Tibial nerve (tissue), 3 donors: ENCODE data around the gene SULF2.

Experiments
- POLR2A ChIP-seq, 2 donors: fragments of 450-650 bp; IDR thresholded peaks; one replicate each; pipeline ENCODE4 v1.6.1; 2017; ENCODE audit warnings: antibody characterized with exemption in 2 of 2, mild to moderate bottlenecking in 2 of 2, moderate library complexity in 2 of 2
- TF ChIP-seq, protein P1 (sequence below), 5 experiments: fragments of 200-600 bp in 3 of 5; fragments of 450-650 bp in 2 of 5; sonication (generic) in 3 of 5; IDR thresholded peaks; one replicate each; pipeline ENCODE4 v1.5.1; 2016 to 2019; ENCODE audit warnings: antibody characterized with exemption in 5 of 5, mild to moderate bottlenecking in 3 of 5, moderate library complexity in 2 of 5

DNA sequence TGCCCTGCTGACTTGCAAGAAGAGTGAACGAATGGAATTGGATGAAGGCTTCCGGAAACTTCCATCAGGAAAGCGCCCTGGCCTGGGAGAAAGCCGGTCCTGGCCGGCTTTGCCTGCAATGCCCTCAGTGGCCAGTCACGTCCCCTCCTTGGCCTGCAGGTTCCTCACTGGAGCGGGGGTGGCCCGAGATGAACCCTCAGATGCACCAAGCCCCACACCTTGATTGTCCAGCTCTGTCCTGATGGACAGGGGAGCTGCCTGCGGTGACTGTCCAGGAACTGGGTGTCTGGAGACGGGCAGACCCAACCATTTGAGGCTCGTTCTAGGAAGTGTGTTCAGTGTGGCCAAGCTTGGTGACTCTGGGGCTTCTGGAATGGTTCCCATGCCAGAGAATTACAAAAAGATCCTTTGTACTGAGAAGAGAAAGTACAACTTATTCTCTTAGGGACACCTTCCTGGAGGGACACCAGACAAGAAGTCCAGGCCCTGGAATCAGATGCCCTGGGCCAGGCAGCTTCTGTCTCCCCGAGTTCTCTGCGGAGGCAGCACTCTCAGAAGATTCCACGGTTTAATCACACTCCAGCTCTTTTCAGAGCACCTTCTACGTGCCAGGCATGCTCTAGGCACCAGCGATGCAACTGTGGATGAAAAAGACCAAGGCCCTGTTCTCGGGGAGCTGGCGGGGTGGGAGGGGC is 17.1 kb upstream of the SULF2 start:
- TF ChIP-seq, protein P1, sequence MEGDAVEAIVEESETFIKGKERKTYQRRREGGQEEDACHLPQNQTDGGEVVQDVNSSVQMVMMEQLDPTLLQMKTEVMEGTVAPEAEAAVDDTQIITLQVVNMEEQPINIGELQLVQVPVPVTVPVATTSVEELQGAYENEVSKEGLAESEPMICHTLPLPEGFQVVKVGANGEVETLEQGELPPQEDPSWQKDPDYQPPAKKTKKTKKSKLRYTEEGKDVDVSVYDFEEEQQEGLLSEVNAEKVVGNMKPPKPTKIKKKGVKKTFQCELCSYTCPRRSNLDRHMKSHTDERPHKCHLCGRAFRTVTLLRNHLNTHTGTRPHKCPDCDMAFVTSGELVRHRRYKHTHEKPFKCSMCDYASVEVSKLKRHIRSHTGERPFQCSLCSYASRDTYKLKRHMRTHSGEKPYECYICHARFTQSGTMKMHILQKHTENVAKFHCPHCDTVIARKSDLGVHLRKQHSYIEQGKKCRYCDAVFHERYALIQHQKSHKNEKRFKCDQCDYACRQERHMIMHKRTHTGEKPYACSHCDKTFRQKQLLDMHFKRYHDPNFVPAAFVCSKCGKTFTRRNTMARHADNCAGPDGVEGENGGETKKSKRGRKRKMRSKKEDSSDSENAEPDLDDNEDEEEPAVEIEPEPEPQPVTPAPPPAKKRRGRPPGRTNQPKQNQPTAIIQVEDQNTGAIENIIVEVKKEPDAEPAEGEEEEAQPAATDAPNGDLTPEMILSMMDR (IDR thresholded peaks at IDR 0.05), result no peak
- no peak for TF ChIP-seq POLR2A (IDR thresholded peaks at IDR 0.05)
